SK-N-SH treated with all-trans-retinoic acid at 6 μM for 48 hours (cell line): ENCODE measurements around the gene PRAMEF10.
"Not testable (repeated sequence)": the region's sequence is repeated elsewhere in the genome, so short reads cannot be mapped to it uniquely, and the experiment has no call there.

Source experiments
- CSDC2 ChIP-seq: fragments of 250-450 bp; sonication (Bioruptor Pico); IDR thresholded peaks from 2 replicates; pipeline ENCODE4 v1.5.0; 2020; ENCODE audit warnings: mild to moderate bottlenecking, moderate library complexity
- CSRNP3 ChIP-seq: fragments of 250-450 bp; sonication (Bioruptor Pico); IDR thresholded peaks from 2 replicates; pipeline ENCODE4 v1.5.1; 2021; ENCODE audit warnings: mild to moderate bottlenecking, moderate library complexity
- ESRRG ChIP-seq: fragments of 250-450 bp; sonication (Bioruptor Pico); IDR thresholded peaks from 2 replicates; pipeline ENCODE4 v1.6.1; 2021; ENCODE audit warnings: mild to moderate bottlenecking
- GLIS3 ChIP-seq: fragments of 250-450 bp; sonication (Bioruptor Pico); IDR thresholded peaks from 2 replicates; pipeline ENCODE4 v1.5.0; 2020; ENCODE audit warnings: mild to moderate bottlenecking, moderate library complexity
- ISL1 ChIP-seq: fragments of 250-450 bp; sonication (Bioruptor Pico); IDR thresholded peaks from 2 replicates; pipeline ENCODE4 v2.1.2; 2022; ENCODE audit warnings: mild to moderate bottlenecking, moderate library complexity
- PATZ1 ChIP-seq: fragments of 250-450 bp; sonication (Bioruptor Pico); IDR thresholded peaks from 2 replicates; pipeline ENCODE4 v1.8.0; 2020; ENCODE audit warnings: mild to moderate bottlenecking, moderate library complexity, borderline replicate concordance
- PPARA ChIP-seq: fragments of 250-450 bp; sonication (Bioruptor Pico); IDR thresholded peaks from 2 replicates; pipeline ENCODE4 v1.5.0; 2020; ENCODE audit warnings: mild to moderate bottlenecking, borderline replicate concordance
- RARB ChIP-seq: fragments of 250-450 bp; sonication (Bioruptor Pico); IDR thresholded peaks from 2 replicates; pipeline ENCODE4 v1.8.0; 2021; ENCODE audit warnings: mild to moderate bottlenecking, moderate library complexity
- TCF4 ChIP-seq: fragments of 250-450 bp; sonication (Bioruptor Pico); IDR thresholded peaks from 2 replicates; pipeline ENCODE4 v1.8.0; 2021; ENCODE audit warnings: mild to moderate bottlenecking, moderate library complexity, borderline replicate concordance
- TOX ChIP-seq: fragments of 250-450 bp; sonication (Bioruptor Pico); IDR thresholded peaks from 2 replicates; pipeline ENCODE4 v1.8.0; 2021; ENCODE audit warnings: mild to moderate bottlenecking, moderate library complexity, borderline replicate concordance
- ZFP3 ChIP-seq: fragments of 250-450 bp; sonication (Bioruptor Pico); IDR thresholded peaks from 2 replicates; pipeline ENCODE4 v1.5.0; 2020; ENCODE audit warnings: mild to moderate bottlenecking, moderate library complexity
- ZFP30 ChIP-seq: fragments of 450-650 bp; formaldehyde crosslinking; IDR thresholded peaks from 2 replicates; pipeline ENCODE4 v1.5.0; 2022; ENCODE audit warnings: mild to moderate bottlenecking, moderate library complexity

GRCh38 chr1:12848620-12849019, 49.5 kb downstream of the PRAMEF10 start, which contains the start of gene HNRNPCL1:
- not testable (repeated sequence) for TF ChIP-seq TOX; RARB (CRISPR knock-in tag); CSRNP3 (CRISPR knock-in tag); PATZ1 (CRISPR knock-in tag); ESRRG (CRISPR knock-in tag); TCF4; ZFP3 (CRISPR knock-in tag); PPARA (CRISPR knock-in tag); GLIS3 (CRISPR knock-in tag); ISL1; CSDC2 (CRISPR knock-in tag); ZFP30 (CRISPR knock-in tag)
